Peyer's patch (tissue), 4 donors: ENCODE results near the gene SLC6A11.

ENCODE experiments used
- POLR2A ChIP-seq, 2 donors: fragments of 450-650 bp; IDR thresholded peaks; one replicate each; pipeline ENCODE4 v1.5.1; 2017; ENCODE audit warnings: antibody characterized with exemption in 2 of 2, mild to moderate bottlenecking in 2 of 2, moderate library complexity in 2 of 2
- TF ChIP-seq, protein P1 (sequence below), 6 experiments: fragments of 450-650 bp in 4 of 6; fragments of 200-600 bp in 2 of 6; sonication (generic) in 1 of 6; IDR thresholded peaks; one replicate each; pipeline ENCODE4 v1.5.1; 2017 to 2019; ENCODE audit warnings: antibody characterized with exemption in 6 of 6, mild to moderate bottlenecking in 3 of 6, moderate library complexity in 1 of 6

DNA sequence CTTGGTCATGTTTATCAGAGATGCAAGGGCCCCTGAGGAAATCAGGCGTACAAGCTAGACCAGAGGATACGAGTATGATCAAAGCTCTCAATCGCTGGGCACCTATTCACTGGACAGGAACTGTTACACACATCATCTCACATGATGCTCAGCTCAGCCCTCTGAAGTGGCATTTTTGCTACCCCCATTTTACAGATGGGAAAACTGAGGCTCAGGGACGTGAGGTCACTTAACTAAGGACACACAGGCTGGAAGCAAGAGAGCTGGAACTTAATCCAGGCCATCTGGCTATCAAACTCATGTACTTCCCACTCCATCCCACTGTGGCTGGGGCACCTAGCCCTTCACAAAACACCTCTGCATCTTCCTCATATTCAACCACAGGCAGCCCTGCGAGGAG, 103.6 kb downstream of the SLC6A11 start:
- TF ChIP-seq, protein P1, sequence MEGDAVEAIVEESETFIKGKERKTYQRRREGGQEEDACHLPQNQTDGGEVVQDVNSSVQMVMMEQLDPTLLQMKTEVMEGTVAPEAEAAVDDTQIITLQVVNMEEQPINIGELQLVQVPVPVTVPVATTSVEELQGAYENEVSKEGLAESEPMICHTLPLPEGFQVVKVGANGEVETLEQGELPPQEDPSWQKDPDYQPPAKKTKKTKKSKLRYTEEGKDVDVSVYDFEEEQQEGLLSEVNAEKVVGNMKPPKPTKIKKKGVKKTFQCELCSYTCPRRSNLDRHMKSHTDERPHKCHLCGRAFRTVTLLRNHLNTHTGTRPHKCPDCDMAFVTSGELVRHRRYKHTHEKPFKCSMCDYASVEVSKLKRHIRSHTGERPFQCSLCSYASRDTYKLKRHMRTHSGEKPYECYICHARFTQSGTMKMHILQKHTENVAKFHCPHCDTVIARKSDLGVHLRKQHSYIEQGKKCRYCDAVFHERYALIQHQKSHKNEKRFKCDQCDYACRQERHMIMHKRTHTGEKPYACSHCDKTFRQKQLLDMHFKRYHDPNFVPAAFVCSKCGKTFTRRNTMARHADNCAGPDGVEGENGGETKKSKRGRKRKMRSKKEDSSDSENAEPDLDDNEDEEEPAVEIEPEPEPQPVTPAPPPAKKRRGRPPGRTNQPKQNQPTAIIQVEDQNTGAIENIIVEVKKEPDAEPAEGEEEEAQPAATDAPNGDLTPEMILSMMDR (IDR thresholded peaks at IDR 0.05), result no peak
- TF ChIP-seq POLR2A (IDR thresholded peaks at IDR 0.05), result no peak
